HepG2 (cell line): ENCODE data around the gene GTF2A1L. TPM values are rescaled to one million over a fixed set of nuclear protein-coding genes. Genes with fewer than 3 reads are reported as not detected.

Source experiments
- ATAC-seq: fragments of 200-7000 bp; cut with Tn5 transposase; 3 replicates; pipeline ENCODE4 v1.9.1; 2020; ENCODE audit warnings: mild to moderate bottlenecking, moderate library complexity
- BruUV-seq: library from RNA; stranded (reverse); fragments of 400-500 nt; replicated peaks from 2 replicates; lab custom pipeline; 2021; lab: Mats Ljungman, UMichigan
- CTCF ChIA-PET: fragments of 300-600 bp; formaldehyde crosslinking; extraction: SDS; loops from one replicate; lab custom pipeline; 2021; ENCODE audit warnings: low total read pairs, inconsistent platforms, low intra/inter-chr PET ratio; lab: Yijun Ruan, JAX
- POLR2A ChIA-PET: fragments of 350-600 bp; sonication (Branson Sonifier 250); formaldehyde crosslinking; loops from one replicate; lab custom pipeline; 2020; ENCODE audit warnings: antibody characterized with exemption, inconsistent platforms; lab: Yijun Ruan, JAX
- DNase-seq: peaks from one replicate; pipeline ENCODE4 v3.0.0-alpha.2; 2015; ENCODE audit warnings: low spot score
- FAIRE-seq: peaks from 3 replicates; lab custom pipeline; 2011; peaks lifted over from hg19 to GRCh38; lab: Jason Lieb, UNC
- H2AFZ ChIP-seq: one replicate; pipeline ENCODE4 v1.6.1; 2011; ENCODE audit warnings: low read length, inconsistent platforms
- H3K27ac ChIP-seq: fragments of 300-600 bp; 3 replicates; pipeline ENCODE4 v1.8.0; 2011; ENCODE audit warnings: mixed run types, mild to moderate bottlenecking, mixed read lengths, low read length, inconsistent platforms; ENCODE audit not compliant: insufficient read depth; ENCODE audit errors: extremely low read length
- H3K27me3 ChIP-seq, 2 experiments: fragments of 200-600 bp in 1 of 2; 2 replicates in 1 of 2; 3 replicates in 1 of 2; pipeline versions ENCODE4 v1.6.0 to v1.8.0; 2011; ENCODE audit warnings: low read length in 2 of 2, mild to moderate bottlenecking in 2 of 2, moderate library complexity in 2 of 2, inconsistent platforms in 1 of 2; ENCODE audit not compliant: insufficient read depth in 2 of 2, control insufficient read depth in 1 of 2
- H3K36me3 ChIP-seq, 2 experiments: fragments of 200-600 bp in 1 of 2; replicated peaks in 1 of 2; 2 replicates in 1 of 2; 3 replicates in 1 of 2; pipeline versions ENCODE4 v1.5.1 to v1.8.0; 2011; ENCODE audit warnings: low read length in 2 of 2, inconsistent platforms in 1 of 2; ENCODE audit not compliant: insufficient read depth in 2 of 2, control insufficient read depth in 1 of 2
- H3K4me1 ChIP-seq: 2 replicates; pipeline ENCODE4 v1.5.1; 2012; ENCODE audit warnings: low read length, inconsistent platforms; ENCODE audit not compliant: insufficient read depth
- H3K4me2 ChIP-seq: 2 replicates; pipeline ENCODE4 v1.6.0; 2011; ENCODE audit warnings: low read depth, low read length, inconsistent platforms
- H3K4me3 ChIP-seq, 3 experiments: fragments of 200-600 bp in 1 of 3; sonication (generic), shearing (Covaris generic) in 1 of 3; replicated peaks in 1 of 3; 2 replicates each; pipeline ENCODE4 v1.5.1; 2011 to 2016; ENCODE audit warnings: low read length in 3 of 3, inconsistent platforms in 2 of 3, low read depth in 2 of 3, mild to moderate bottlenecking in 2 of 3, control low read depth in 1 of 3, mixed read lengths in 1 of 3; ENCODE audit not compliant: insufficient read depth in 1 of 3
- H3K79me2 ChIP-seq: one replicate; pipeline ENCODE4 v1.6.1; 2011; ENCODE audit warnings: low read length, inconsistent platforms; ENCODE audit not compliant: insufficient read depth
- H3K9ac ChIP-seq: 2 replicates; pipeline ENCODE4 v1.6.0; 2011; ENCODE audit warnings: mild to moderate bottlenecking, low read depth, low read length, inconsistent platforms; ENCODE audit not compliant: insufficient read depth
- H3K9me3 ChIP-seq: 2 replicates; pipeline ENCODE4 v1.5.1; 2012; ENCODE audit warnings: mild to moderate bottlenecking, low read length
- H4K20me1 ChIP-seq: 2 replicates; pipeline ENCODE4 v1.6.0; 2011; ENCODE audit warnings: inconsistent platforms, mild to moderate bottlenecking, low read length, moderate library complexity; ENCODE audit not compliant: insufficient read depth
- BORCS8-MEF2B ChIP-seq: sonication (generic); formaldehyde crosslinking; IDR thresholded peaks from 2 replicates; pipeline ENCODE4 v1.8.0; 2022; ENCODE audit warnings: mild to moderate bottlenecking, missing genetic modification reagents
- CREB1 ChIP-seq, 2 experiments: fragments of 450-650 bp in 1 of 2; IDR thresholded peaks; 2 replicates each; pipeline ENCODE4 v1.6.1; 2016 to 2017; ENCODE audit warnings: control low read depth in 1 of 2, mild to moderate bottlenecking in 1 of 2, missing compliant biosample characterization in 1 of 2, missing genetic modification characterization in 1 of 2
- MTA3 ChIP-seq: sonication (generic); formaldehyde crosslinking; IDR thresholded peaks from 2 replicates; pipeline ENCODE4 v1.4.0; 2020; ENCODE audit warnings: missing genetic modification reagents
- NPAS2 ChIP-seq: sonication (generic); formaldehyde crosslinking; IDR thresholded peaks from 2 replicates; pipeline ENCODE4 v1.8.0; 2022; ENCODE audit warnings: mild to moderate bottlenecking, missing genetic modification reagents, borderline replicate concordance
- PCBP1 ChIP-seq: fragments of 200-400 bp; formaldehyde crosslinking; IDR thresholded peaks from 2 replicates; pipeline ENCODE4 v1.6.1; 2017; ENCODE audit warnings: mild to moderate bottlenecking, low read depth, low read length, borderline replicate concordance
- ZNF547 ChIP-seq: sonication (generic); formaldehyde crosslinking; IDR thresholded peaks from 2 replicates; pipeline ENCODE4 v1.5.1; 2020; ENCODE audit warnings: mild to moderate bottlenecking, missing genetic modification reagents
- WGBS: methylation state at CpG from one replicate; pipeline ENCODE4 v1.1.6; 2017; ENCODE audit warnings: low lambda C conversion rate; 5-methylcytosine and 5-hydroxymethylcytosine counted together
- in situ Hi-C: cut with HindIII; loops from 2 replicates; pipeline ENCODE4 v1.10.0; 2017; ENCODE audit warnings: low pct_unique_long_range_greater_than_20kb; ENCODE audit not compliant: extremely low pct_ligation_motif_present
- intact Hi-C: fragments of 100-400 bp; cut with micrococcal nuclease; formaldehyde crosslinking; loops from one replicate; pipeline ENCODE4 v1.10.0; 2022; ENCODE audit not compliant: unreplicated experiment
- polyA plus RNA-seq, 8 experiments: library from polyadenylated mRNA; depleted of rRNA in 3 of 8; stranded (reverse) in 7 of 8; unstranded in 1 of 8; fragments of >200 nt; fragmentation: Illumina TruSeq in 4 of 8; extraction: Trizol in 4 of 8; gene quantifications; 2 replicates each; pipeline versions ENCODE4 v1.2.1 to v1.2.3, GENCODE V29; 2011 to 2016; ENCODE audit warnings: low read depth in 4 of 8, missing spikeins in 1 of 8, mixed read lengths in 1 of 8; ENCODE audit not compliant: insufficient read depth in 1 of 8
- total RNA-seq, 5 experiments: library from RNA; depleted of rRNA; stranded (reverse); fragments of >200 nt; fragmentation: Illumina TruSeq; extraction: Trizol; gene quantifications; 2 replicates each; pipeline ENCODE4 v1.2.3, GENCODE V29; 2016; ENCODE audit warnings: low read depth in 1 of 5
- TF ChIP-seq, protein P1 (sequence below): sonication (generic); formaldehyde crosslinking; IDR thresholded peaks from 2 replicates; pipeline ENCODE4 v1.5.1; 2020; ENCODE audit warnings: missing genetic modification reagents, mild to moderate bottlenecking, borderline replicate concordance

GTF2A1L gene
- total and polyA plus RNA-seq, 2 of the 13 experiments (the other 11 are each of a cell fraction or from before 2014, with no cell fraction given) = not detected

DNA sequence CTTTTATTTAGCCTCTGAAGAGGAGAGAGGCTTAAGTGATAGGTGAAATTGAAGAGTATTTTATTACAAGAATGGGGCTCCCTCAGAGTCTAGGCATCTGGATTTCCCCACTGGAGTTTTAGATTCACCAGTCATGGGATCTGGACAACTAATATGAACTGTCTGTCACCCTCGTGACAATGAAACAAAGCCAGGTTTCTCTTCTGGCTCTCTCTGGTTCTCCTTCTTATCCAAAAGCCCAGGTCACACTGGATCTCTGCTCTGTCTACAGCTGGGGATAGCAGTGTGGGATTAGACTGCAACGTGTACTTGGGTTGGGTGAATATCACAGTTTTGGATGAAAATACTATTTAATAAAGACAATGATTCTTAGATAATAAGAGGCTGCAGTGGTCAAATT lies 106.6 kb downstream of the GTF2A1L start:
- 0% methylated on average over 2 of the region's 2 CpGs for WGBS
- Histone ChIP-seq H2AFZ (no peak overlapping the region), H3K79me2 (no peaks in the 10 kb centered on the region), H3K4me3 (no peak overlapping the region), H3K9ac (no peak overlapping the region), H3K4me1 (no peaks in the 10 kb centered on the region), H3K36me3 (no peaks in the 10 kb centered on the region), H3K27ac (no peak overlapping the region), H3K4me2 (no peak overlapping the region), H3K9me3 (no peaks in the 10 kb centered on the region), H3K27me3 (peaks cover 0 to 4% of the 10 kb centered on the region in 2 experiments; a peak in 1 of 5 replicates), H4K20me1 (no peaks in the 10 kb centered on the region)
- POLR2A ChIA-PET = no interaction called here
- TF ChIP-seq PCBP1 (no peak), ZNF547 (no peak), MTA3 (no peak), BORCS8-MEF2B (no peak), CREB1 (IDR thresholded peaks at IDR 0.05) (no peak), CREB1 (CRISPR knock-in tag; IDR thresholded peaks at IDR 0.05) (no peak), NPAS2 (CRISPR knock-in tag) (no peak)
- TF ChIP-seq, protein P1, sequence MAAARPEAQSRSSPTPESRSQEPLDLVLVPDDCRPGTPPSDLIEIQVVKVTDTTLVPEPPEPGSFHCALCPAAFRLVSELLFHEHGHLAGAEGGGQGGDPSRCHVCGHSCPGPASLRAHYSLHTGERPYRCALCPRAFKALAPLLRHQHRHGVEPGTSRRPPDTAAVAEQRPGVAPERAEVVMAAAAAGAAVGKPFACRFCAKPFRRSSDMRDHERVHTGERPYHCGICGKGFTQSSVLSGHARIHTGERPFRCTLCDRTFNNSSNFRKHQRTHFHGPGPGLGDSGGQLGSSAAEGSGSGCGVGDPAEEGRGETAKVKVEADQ (CRISPR knock-in tag) = no peak
- intact Hi-C loops (no loop called here), in situ Hi-C loops (loop anchor here (10.0 kb wide), 1 partner anchor 119 kb away; no protein-coding TSS in a partner anchor)
- no peak for FAIRE-seq
- no peak for DNase-seq
- CTCF ChIA-PET = no interaction called here
- ATAC-seq = no peak
- BruUV-seq = no TSS peak
